ENCODE measurements around the gene INTS2.
"Not testable (repeated sequence)": the region's sequence is repeated elsewhere in the genome, so short reads cannot be mapped to it uniquely, and the experiment has no call there.

The INTS2 gene

DNA sequence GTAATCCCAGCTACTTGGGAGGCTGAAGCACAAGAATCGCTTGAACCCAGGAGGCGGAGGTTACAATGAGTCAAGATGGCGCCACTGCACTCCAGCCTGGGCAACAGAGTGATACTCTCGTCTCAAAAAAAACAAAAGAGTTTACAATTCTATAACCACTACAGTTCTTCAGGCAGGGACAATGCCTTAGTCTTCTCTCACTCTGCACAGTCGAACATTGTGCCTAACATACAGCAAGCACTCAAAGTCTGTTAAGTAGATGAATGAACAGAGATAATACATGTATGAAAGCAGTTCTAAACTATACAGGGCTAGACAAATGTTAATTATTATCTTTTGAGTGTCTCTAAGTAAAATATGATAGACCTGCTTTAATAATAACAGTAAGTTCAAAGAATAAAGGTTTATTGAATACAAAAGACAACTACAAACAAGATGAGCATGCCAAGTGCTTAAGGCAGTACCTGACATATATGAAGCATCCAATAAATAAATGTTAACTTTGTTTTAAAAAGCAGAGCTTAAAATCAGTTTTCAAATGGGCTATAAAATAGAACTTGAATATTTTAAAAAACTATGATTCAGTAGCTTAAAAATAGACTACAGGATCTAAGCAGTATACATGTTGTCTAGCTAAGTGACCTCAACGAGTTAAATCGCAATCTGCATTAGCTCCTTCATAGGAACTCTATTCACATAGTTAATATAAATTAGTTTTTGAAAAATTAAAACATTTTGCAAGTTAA is 19.3 kb downstream of the INTS2 start:
- DNase-seq (no peak), ATAC-seq (no peak)
- H3K4me3 Mint-ChIP-seq: no peak overlapping the region
- no peaks in the 10 kb centered on the region for H3K9me3 Mint-ChIP-seq
- H3K27me3 Mint-ChIP-seq: no peaks in the 10 kb centered on the region
- no peaks in the 10 kb centered on the region for H3K4me1 Mint-ChIP-seq
- no peak overlapping the region for H3K27ac Mint-ChIP-seq

DNA sequence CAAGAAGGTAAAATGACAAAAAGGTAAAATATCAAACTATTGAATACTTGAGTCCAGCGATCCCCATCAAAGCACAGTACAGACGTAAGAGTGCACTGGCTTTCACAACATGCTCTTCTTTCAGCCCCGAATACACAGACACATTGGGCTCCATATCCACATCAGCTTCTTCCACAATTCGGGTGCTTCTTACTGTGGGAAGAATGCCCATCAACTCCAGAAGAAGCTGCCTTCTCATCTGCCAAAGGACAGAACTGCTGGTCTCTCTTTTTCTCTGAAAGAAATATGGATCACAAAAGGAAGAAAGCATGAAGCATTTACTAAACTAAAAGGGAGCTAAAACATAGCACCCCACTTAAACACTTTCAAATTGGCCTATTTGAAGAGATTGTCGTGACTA is 20.4 kb downstream of the INTS2 start:
- no peak overlapping the region for H3K27ac Mint-ChIP-seq
- ATAC-seq (no peak), DNase-seq (no peak)
- H3K4me3 Mint-ChIP-seq: no peak overlapping the region
- no peaks in the 10 kb centered on the region for H3K4me1 Mint-ChIP-seq
- no peaks in the 10 kb centered on the region for H3K9me3 Mint-ChIP-seq
- no peaks in the 10 kb centered on the region for H3K27me3 Mint-ChIP-seq

DNA sequence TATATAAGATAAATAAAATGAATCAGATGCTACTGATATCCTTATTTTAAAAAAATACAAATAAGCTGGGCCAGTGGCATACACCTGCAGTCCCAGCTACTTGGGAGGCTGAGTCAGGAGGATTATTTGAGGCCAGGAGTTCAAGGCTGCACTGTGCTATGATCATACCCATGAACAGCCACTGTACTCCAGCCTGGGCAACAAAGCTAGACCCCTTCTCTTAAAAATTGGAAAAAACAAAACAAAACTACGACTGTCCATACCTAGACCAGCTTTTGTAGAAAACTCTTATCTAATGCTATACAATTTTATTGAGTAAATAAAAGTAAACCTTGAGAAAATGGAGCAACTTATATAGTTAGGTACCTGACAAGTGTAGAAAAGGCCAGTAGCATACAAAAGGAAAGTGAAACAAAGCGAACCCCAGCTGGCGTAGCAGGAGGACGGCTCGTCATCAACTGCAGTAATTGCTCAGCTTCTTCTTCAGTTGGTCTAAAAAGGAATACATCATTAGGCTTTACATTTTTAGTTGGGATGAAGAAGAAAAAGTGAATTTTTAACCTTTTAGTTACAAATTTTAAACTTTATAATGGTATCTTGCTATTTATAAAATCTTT is 23.6 kb downstream of the INTS2 start:
- no peaks in the 10 kb centered on the region for H3K9me3 Mint-ChIP-seq
- H3K4me3 Mint-ChIP-seq: no peak overlapping the region
- ATAC-seq (peak; percentile 57), DNase-seq (no peak)
- H3K27me3 Mint-ChIP-seq: no peaks in the 10 kb centered on the region
- no peak overlapping the region for H3K27ac Mint-ChIP-seq
- H3K4me1 Mint-ChIP-seq: no peaks in the 10 kb centered on the region

DNA sequence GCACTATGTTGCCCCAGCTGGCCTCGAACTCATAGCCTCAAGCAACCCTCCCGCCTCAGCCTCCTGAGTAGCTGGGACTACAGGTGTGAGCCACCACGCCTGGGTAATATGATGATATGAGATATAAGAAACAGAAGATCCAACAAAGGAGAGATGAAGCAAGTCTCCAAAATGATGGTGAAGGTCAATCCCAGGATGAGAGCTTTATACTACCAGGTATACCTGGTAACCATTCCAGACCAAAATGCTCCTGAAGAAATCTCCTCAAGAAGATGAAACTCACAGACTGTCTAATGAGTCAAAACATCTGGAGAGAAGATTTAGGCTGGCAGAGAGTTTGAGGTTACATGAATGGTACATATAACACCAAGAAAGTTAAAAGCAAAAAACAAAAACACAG is 24.5 kb downstream of the INTS2 start:
- ATAC-seq (no peak), DNase-seq (no peak)
- no peaks in the 10 kb centered on the region for H3K27me3 Mint-ChIP-seq
- no peak overlapping the region for H3K27ac Mint-ChIP-seq
- H3K4me3 Mint-ChIP-seq: no peak overlapping the region
- H3K9me3 Mint-ChIP-seq: no peaks in the 10 kb centered on the region
- H3K4me1 Mint-ChIP-seq: no peaks in the 10 kb centered on the region

DNA sequence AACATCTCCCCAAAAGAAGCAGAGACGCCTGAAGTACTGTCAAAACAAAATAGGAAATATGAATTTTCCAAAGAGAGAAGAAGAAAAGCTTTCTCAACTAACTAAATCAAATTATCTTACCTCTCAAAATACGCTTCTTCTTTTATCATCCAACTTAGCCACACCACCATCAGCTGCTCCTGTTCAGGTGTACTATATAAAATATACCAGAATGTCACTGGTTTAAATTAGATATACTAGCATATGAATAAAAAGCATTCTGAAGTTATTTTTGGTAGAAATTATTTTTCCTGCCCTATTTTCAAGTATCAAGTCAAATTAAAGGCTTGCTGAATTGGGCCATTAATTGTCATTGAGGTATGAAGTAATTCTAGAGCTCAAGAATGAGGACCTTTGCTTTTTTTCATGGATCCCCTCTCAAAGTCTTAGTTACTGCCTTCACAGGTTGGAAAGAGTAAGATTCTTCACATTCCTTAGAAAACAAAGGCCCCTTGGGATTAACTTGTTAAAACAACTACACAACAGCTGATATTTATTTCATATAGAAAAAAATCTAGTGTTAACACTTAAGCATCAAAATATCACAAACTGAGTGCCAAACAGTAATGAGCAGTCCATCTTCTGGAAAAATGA is 30.1 kb downstream of the INTS2 start:
- DNase-seq (no peak), ATAC-seq (no peak)
- H3K4me3 Mint-ChIP-seq: no peak overlapping the region
- H3K27me3 Mint-ChIP-seq: no peaks in the 10 kb centered on the region
- no peak overlapping the region for H3K27ac Mint-ChIP-seq
- no peaks in the 10 kb centered on the region for H3K4me1 Mint-ChIP-seq
- no peaks in the 10 kb centered on the region for H3K9me3 Mint-ChIP-seq

DNA sequence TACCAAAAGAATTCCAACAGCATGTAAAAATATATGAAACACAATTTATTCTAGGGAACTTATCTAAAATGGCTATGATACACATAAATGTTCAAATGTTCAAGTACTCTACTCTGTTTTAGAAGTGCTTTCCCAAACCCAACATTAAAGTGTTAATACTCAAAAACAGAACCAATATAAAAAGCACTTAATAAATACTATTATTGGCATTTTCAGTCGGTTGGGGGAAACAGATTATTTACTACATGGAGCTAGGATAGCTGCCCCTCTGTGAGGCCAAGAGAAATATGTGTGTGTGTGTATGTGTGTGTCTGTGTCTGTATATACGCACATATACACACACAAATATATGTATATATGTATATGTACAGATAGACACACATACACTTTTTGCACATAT is 32.4 kb downstream of the INTS2 start:
- Mint-ChIP-seq H3K27ac (no peak overlapping the region), H3K4me1 (no peaks in the 10 kb centered on the region), H3K9me3 (no peaks in the 10 kb centered on the region), H3K27me3 (no peaks in the 10 kb centered on the region), H3K4me3 (no peak overlapping the region)
- DNase-seq (no peak), ATAC-seq (no peak)

DNA sequence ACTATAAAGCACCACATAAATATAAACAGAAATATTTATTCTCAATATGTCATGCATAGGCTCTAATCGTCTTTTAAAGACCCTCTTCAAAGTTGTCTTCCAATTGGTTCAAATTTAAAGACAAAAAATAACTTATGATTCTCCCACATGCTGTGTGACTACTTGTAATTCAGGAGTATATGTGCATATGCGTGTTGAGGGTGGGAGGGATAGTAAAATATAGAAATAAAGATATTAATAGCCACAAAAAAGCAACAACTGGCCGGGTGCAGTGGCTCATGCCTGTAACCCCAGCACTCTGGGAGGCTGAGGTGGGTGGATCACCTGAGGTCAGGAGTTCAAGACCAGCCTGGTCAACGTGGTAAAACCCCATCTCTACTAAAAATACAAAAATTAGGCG is 33.5 kb downstream of the INTS2 start:
- H3K27ac Mint-ChIP-seq, H3K4me3 Mint-ChIP-seq, ATAC-seq, H3K9me3 Mint-ChIP-seq, DNase-seq, H3K4me1 Mint-ChIP-seq, H3K27me3 Mint-ChIP-seq: not testable (repeated sequence)

DNA sequence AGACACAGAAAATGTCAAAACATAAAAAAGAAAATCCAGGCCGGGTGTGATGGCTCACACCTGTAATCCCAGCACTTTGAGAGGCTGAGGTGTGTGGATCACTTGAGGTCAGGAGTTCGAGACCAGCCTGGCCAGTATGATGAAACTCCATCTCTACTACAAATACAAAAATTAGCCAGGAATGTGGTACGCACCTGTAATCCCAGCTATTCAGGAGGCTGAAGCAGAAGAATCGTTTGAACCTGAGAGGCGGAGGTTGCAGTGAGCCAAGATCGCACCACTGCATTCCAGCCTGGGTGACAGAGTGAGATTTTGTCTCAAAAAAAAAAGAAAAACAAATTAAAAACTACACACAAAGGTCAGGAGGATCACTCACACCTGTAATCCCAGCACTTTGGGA is 40.0 kb downstream of the INTS2 start:
- not testable (repeated sequence) for DNase-seq, H3K27ac Mint-ChIP-seq, H3K9me3 Mint-ChIP-seq, H3K27me3 Mint-ChIP-seq, ATAC-seq, H3K4me3 Mint-ChIP-seq, H3K4me1 Mint-ChIP-seq

DNA sequence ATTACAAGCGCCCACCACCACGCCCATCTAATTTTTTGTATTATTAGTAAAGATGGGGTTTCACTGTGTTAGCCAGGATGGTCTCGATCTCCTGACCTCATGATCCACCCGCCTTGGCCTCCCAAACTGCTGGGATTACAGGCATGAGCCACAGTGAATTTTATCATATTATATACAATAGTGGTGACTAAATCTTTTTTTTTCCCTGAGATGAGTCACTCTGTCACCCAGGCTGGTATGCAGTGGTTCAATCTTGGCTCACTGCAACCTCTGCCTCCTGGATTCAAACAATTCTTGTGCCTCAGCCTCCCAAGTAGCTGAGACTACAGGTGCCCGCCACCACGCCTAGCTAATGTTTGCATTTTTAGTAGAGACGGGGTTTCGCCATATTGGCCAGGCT is 41.9 kb downstream of the INTS2 start:
- not testable (repeated sequence) for H3K9me3 Mint-ChIP-seq, H3K4me1 Mint-ChIP-seq, H3K4me3 Mint-ChIP-seq, DNase-seq, H3K27me3 Mint-ChIP-seq, ATAC-seq, H3K27ac Mint-ChIP-seq

DNA sequence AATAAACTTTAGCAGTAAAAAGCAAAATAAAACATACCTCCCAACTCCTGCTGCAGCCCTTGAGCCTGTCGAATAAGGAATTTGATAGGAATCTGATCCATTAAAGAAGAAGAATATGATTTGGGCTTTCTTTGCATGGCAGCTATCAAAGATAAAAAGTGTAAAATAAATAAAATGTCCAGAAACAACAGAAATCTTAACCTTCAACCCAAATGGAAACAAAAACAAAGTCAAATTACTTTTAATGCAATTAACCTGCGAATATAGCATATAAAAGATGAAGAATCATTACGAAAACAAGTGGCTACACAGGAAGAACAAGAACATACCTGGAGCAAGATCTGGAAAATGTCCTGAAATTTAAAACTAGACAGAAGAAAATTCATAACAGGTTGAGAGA is 42.9 kb downstream of the INTS2 start:
- Mint-ChIP-seq H3K27ac (no peak overlapping the region), H3K9me3 (no peaks in the 10 kb centered on the region), H3K27me3 (no peaks in the 10 kb centered on the region), H3K4me3 (no peak overlapping the region), H3K4me1 (no peaks in the 10 kb centered on the region)
- DNase-seq: no peak
- ATAC-seq: no peak

DNA sequence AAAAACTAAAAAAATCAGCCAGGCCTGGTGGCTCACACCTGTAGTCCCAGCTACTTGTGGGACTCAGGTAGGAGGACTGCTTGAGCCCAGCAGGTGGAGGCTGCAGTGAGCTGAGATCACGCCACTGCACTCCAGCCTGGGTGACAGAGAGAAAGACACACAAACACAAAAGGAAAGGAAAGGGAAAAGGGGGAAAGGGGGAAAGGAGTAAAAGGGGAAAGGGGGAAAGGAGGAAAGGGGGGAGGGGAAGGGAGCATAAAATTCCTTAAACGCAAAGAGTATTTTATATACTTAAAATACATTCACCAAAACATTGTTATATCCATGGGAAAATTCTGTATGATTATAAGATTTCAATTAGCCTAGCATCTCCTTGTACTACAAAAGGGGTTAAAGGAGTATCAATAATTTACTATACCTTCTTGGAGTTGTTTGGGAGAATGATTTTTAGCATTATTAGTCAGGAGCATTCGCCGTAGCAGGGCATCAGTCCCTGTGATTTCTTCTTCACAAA is 47.1 kb downstream of the INTS2 start:
- DNase-seq: no peak
- H3K9me3 Mint-ChIP-seq: no peaks in the 10 kb centered on the region
- ATAC-seq: no peak
- H3K27me3 Mint-ChIP-seq: no peaks in the 10 kb centered on the region
- peak overlapping the region in 1 of 2 donors; percentile 85 for H3K27ac Mint-ChIP-seq
- H3K4me3 Mint-ChIP-seq: no peak overlapping the region
- H3K4me1 Mint-ChIP-seq: no peaks in the 10 kb centered on the region

DNA sequence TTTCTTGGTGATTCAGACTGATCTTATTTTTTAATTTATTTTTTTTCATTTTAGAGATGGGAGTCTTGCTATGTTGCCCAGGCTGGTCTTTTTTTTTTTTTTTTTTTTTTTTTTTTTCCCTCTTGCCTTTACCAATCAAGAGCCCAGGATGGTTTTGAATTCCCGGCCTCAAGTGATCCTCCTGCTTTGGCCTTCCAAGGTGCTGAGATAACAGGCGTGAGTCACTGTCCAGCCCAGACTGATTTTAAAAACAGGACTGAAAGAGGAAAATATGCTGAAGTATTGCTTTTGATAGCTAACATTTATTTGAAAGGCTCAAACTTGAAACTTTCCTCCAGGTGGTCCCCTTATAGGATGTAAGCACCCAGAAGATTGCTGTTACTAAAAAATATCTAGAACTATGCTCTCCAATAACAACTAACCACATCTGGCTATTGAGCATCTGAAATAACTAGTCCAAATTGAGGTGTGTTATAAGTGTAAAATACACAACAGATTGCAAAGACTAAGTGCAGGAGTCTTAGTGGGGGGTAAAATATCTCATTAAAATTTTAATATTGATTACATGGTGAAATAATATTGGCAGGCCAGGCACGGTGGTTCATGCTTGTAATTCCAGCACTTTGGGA is 48.7 kb downstream of the INTS2 start:
- peak overlapping the region in 1 of 2 donors; percentile 42 for H3K27ac Mint-ChIP-seq
- ATAC-seq (no peak), DNase-seq (no peak)
- no peaks in the 10 kb centered on the region for H3K4me1 Mint-ChIP-seq
- H3K9me3 Mint-ChIP-seq: no peaks in the 10 kb centered on the region
- H3K4me3 Mint-ChIP-seq: no peak overlapping the region
- H3K27me3 Mint-ChIP-seq: no peaks in the 10 kb centered on the region

DNA sequence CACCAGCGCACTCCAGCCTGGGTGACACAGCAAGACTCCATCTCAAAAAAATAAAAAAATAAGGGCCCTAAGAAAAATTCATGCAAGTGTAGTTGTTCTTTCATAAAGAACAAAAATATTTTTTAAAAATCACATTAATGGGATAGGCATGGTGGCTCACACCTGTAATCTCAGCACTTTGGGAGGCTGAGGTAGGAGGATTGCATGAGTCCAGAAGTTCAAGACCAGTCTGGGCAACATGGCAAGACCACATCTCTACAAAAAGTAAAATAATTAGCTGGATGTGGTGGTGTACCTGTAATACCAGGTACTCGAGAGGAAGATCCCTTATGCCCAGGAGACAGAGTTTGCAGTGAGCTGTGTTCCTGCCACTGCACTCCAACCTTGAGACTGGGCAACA is 49.3 kb downstream of the INTS2 start:
- H3K4me1 Mint-ChIP-seq: no peaks in the 10 kb centered on the region
- no peaks in the 10 kb centered on the region for H3K9me3 Mint-ChIP-seq
- no peaks in the 10 kb centered on the region for H3K27me3 Mint-ChIP-seq
- no peak overlapping the region for H3K27ac Mint-ChIP-seq
- no peak for ATAC-seq
- no peak overlapping the region for H3K4me3 Mint-ChIP-seq
- DNase-seq: no peak

DNA sequence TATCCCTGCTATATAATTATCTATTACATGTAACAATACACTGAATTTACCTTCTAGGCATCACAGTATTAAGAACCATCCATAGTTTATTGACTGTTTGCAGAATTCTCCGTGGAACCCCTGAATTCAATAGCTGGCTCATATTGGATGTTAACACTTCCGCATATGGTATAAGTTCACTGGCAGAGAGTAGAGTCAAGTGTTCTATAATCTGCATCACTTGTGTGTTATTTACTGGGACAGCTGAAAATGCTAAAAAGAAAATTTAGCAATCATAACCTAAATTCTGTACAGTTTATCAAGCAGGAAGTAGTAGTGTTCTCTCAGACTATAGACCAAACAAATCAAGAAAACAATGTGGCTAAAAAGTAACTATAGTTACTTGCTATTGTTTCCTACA is 49.9 kb downstream of the INTS2 start:
- Mint-ChIP-seq H3K9me3 (no peaks in the 10 kb centered on the region), H3K27ac (no peak overlapping the region), H3K4me1 (no peaks in the 10 kb centered on the region), H3K4me3 (no peak overlapping the region), H3K27me3 (no peaks in the 10 kb centered on the region)
- ATAC-seq (no peak), DNase-seq (no peak)

DNA sequence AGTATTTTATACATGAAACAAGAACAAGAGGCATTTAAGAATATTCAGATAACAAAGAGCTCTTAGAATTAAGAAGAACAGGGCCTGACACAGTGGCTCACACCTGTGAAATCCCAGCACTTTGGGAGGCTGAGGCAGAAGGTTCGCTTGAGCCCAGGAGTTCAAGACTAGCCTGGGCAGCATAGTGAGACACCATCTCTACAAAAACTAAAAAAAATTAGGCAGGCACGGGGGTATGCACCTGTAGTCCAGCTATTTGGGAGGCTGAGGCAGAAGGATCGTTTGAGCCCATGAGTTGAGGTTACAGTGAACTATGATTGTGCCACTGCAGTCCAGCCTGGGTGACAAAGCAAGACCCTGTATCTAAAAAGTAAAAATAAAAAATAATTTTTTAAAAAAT is 52.0 kb downstream of the INTS2 start:
- no peak for ATAC-seq
- H3K4me3 Mint-ChIP-seq: no peak overlapping the region
- no peaks in the 10 kb centered on the region for H3K9me3 Mint-ChIP-seq
- H3K27ac Mint-ChIP-seq: no peak overlapping the region
- H3K4me1 Mint-ChIP-seq: no peaks in the 10 kb centered on the region
- no peak for DNase-seq
- H3K27me3 Mint-ChIP-seq: no peaks in the 10 kb centered on the region

DNA sequence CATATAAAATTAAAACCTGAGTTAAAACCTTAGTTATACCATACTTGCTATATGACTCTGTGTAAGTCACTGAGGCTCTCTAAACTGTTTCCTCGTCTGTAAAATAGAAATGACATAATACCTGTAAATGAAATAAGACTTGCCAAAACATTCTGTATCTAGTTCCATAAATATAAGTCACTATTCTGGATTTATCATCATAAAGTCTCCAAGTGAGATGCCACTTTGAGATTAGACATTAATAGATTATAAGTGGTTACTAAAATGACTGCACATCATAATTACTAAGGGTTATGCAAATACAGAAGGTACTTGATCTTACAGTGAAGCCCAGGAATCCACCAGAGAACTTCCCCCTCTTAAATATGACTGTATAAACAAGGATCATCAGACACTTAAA is 52.5 kb downstream of the INTS2 start:
- DNase-seq (no peak), ATAC-seq (no peak)
- Mint-ChIP-seq H3K27me3 (no peaks in the 10 kb centered on the region), H3K27ac (no peak overlapping the region), H3K4me3 (no peak overlapping the region), H3K9me3 (no peaks in the 10 kb centered on the region), H3K4me1 (no peaks in the 10 kb centered on the region)

All from stimulated activated naive CD8-positive, alpha-beta T cell treated with anti-CD3 and anti-CD28 coated beads, Interleukin-15, amount 100 ng/mL, for 72 hours (primary cell).